IPS-18c (cell line): ENCODE data around the gene MEG3.
"Not testable (repeated sequence)": the region's sequence is repeated elsewhere in the genome, so short reads cannot be mapped to it uniquely, and the experiment has no call there.

Source experiments
- H3K4me3 ChIP-seq: 2 replicates; pipeline ENCODE4 v1.7.0; 2013; ENCODE audit warnings: low read depth, mild to moderate bottlenecking, low read length, moderate library complexity; ENCODE audit not compliant: insufficient read depth
- H3K9me3 ChIP-seq: one replicate; pipeline ENCODE4 v1.6.1; 2013; ENCODE audit warnings: mild to moderate bottlenecking, low read length, moderate library complexity; ENCODE audit not compliant: control insufficient read depth, insufficient read depth

Gene MEG3

GRCh38 chr14:100786131-100786530 lies 39.8 kb upstream of the MEG3 start:
- Histone ChIP-seq H3K4me3 (no peak overlapping the region), H3K9me3 (no peaks in the 10 kb centered on the region)

- no peaks in the 10 kb centered on the region for H3K9me3 ChIP-seq
- no peak overlapping the region for H3K4me3 ChIP-seq
These were observed 39.2 kb upstream of the MEG3 start for GRCh38 chr14:100786576-100787219.

GRCh38 chr14:100787659-100788058 lies 38.3 kb upstream of the MEG3 start:
- H3K4me3 ChIP-seq = no peak overlapping the region
- H3K9me3 ChIP-seq = no peaks in the 10 kb centered on the region

DNA sequence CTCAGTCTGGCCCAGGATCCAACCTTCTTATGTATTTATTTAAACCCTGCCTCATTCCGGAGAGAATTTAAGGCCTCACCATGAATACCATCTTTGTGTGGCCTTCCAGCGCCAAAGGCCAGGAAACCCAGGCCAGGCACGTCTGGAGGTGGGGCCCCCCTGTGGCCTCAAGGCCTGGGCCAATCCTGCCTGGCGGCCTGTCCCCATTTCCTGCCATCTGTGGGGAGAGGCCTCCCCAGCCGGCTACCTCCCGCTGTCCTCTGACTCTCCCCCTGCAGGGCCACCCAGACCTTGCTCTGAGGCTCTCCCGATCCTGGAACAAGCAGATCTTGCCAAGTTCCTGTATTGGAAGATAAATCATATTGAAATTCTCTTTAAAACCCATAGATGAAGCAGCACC lies 37.4 kb upstream of the MEG3 start:
- Histone ChIP-seq H3K9me3 (no peaks in the 10 kb centered on the region), H3K4me3 (no peak overlapping the region)

DNA sequence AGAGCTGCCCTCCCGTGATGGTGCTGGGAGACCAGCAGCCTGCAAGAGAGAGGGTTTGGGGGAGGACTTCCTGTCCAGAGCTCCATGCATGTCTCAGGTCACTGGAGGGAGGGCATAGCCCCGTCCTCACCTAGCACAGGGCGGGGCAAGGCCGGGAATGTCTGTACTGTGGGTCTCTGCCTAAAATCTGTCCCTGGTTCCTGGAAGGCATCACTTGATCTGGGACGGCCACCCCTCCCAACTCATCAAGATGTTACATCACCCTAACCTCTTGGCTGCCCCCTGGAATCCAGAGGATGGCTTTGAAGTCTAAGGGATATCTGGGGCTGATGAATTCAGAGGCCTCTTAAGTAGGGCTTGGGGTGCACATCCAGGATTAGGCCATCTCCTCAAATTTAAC lies 37.0 kb upstream of the MEG3 start:
- Histone ChIP-seq H3K4me3 (no peak overlapping the region), H3K9me3 (no peaks in the 10 kb centered on the region)

DNA sequence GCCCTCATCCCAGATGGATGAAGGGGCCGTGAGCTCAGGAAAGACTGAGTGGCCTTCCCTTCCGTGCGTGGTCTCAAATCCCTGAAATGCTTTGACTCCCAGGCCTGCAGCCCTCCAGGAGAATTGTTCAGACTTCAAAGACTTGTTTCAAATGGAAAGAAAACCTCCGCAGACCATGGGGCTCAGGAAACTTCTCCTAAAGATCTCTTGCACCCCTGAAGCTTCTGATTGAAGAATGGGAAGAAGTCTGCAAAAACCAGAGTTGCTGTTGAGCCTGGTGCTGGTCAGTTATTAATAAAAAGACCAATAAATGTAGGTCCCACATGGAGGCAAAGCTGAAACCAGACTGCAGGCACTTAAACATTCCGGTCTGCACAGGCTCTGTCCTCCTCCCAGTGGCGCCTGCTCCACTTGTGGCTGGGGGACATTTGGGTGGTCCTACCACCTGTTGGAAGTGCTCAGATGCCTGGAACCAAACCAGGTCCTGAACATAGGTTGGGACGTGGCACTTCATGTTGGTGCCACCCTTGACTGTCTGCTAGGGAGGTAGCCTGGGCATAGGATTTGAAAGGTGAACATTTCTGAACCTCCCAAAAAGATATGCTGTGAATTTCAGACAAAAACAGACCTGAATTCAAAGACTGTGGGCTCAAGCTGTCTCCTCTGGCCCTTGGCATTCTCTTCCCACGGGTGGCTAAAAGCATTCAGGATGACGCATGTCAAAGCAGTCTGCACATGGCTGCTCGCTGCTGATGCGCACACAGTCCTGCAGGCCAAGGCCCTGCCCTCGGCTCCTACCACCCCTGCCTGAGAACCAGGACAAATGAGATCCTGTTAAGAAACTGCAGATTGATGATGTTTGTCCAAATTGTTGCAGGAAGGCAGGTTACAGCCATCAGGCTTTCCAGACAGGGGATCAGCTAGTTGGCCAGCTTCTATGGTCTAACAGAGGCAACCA lies 36.2 kb upstream of the MEG3 start:
- H3K4me3 ChIP-seq = no peak overlapping the region
- H3K9me3 ChIP-seq = no peaks in the 10 kb centered on the region

GRCh38 chr14:100790502-100791347 lies 35.2 kb upstream of the MEG3 start:
- H3K4me3 ChIP-seq = no peak overlapping the region

GRCh38 chr14:100791348-100791735 lies 34.6 kb upstream of the MEG3 start:
- Histone ChIP-seq H3K4me3 (no peak overlapping the region), H3K9me3 (no peaks in the 10 kb centered on the region)

More at GRCh38 chr14:100790502-100791347, 35.2 kb upstream of the MEG3 start:
- H3K9me3 ChIP-seq = no peaks in the 10 kb centered on the region

GRCh38 chr14:100791995-100792394 lies 33.9 kb upstream of the MEG3 start:
- Histone ChIP-seq H3K4me3 (no peak overlapping the region), H3K9me3 (no peaks in the 10 kb centered on the region)

GRCh38 chr14:100796946-100797345 lies 29.0 kb upstream of the MEG3 start:
- H3K9me3 ChIP-seq = no peaks in the 10 kb centered on the region

GRCh38 chr14:100800041-100800440 lies 25.9 kb upstream of the MEG3 start:
- Histone ChIP-seq H3K9me3 (no peaks in the 10 kb centered on the region), H3K4me3 (no peak overlapping the region)

More at GRCh38 chr14:100796946-100797345, 29.0 kb upstream of the MEG3 start:
- no peak overlapping the region for H3K4me3 ChIP-seq

DNA sequence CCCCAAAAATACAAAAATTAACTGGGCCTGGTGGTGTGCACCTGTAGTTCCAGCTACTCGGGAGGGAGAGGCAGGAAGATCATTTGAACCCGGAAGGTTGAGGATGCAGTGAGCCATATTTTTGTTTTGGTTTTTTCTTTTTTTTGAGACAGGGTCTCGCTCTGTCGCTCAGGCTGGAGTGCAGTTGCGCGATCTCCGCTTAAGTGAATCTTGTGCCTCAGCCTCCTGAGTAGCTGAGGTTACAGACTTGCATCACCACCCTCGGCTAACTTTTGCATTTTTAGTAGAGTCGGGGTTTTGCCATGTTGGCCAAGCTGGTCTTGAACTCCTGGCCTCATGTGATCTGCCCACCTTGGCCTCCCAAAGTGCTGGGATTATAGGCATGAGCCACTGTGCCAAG lies 24.5 kb upstream of the MEG3 start:
- not testable (repeated sequence) for H3K9me3 ChIP-seq, H3K4me3 ChIP-seq

- Histone ChIP-seq H3K9me3 (peaks cover 2% of the 10 kb centered on the region), H3K4me3 (no peak overlapping the region)
These were observed 23.7 kb upstream of the MEG3 start for GRCh38 chr14:100802179-100802578.

- H3K9me3 ChIP-seq = peaks cover 2% of the 10 kb centered on the region
- no peak overlapping the region for H3K4me3 ChIP-seq
These were observed 23.2 kb upstream of the MEG3 start for GRCh38 chr14:100802766-100803165.

GRCh38 chr14:100803226-100803625 lies 22.7 kb upstream of the MEG3 start:
- H3K9me3 ChIP-seq = peaks cover 5% of the 10 kb centered on the region

GRCh38 chr14:100803676-100804075 lies 22.2 kb upstream of the MEG3 start:
- Histone ChIP-seq H3K4me3 (no peak overlapping the region), H3K9me3 (peaks cover 10% of the 10 kb centered on the region)

More at GRCh38 chr14:100803226-100803625, 22.7 kb upstream of the MEG3 start:
- H3K4me3 ChIP-seq = no peak overlapping the region

DNA sequence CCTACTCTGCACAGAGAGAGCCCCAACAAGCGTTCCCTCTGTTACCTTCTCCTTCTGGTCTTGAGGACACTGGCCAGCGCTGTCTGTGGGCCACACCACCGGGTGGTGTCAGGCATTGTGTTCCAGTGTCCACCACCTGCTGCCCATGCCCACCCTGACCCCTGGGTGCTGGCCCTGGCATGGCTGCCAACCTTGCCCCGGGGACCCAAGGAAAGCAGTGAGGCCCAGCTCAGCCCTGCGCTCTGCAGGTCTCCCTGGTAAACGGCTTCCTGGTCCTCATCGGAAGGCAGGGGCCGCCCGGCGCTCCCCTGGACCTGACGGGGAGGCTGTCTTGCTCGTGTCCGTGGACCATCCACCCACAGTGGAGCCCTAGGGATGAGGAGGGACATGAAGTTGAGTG lies 21.8 kb upstream of the MEG3 start:
- Histone ChIP-seq H3K4me3 (no peak overlapping the region), H3K9me3 (peaks cover 15% of the 10 kb centered on the region)
